NCI-H446 treated with DMSO at 0.1 percent for 48 hours (cell line): ENCODE data around the gene TMX4.
"Not testable (repeated sequence)": the region's sequence is repeated elsewhere in the genome, so short reads cannot be mapped to it uniquely, and the experiment has no call there.

ENCODE experiments used
- DNase-seq: peaks from one replicate; lab custom pipeline; 2025; lab: John Stamatoyannopoulos, UW

Gene TMX4, protein sequence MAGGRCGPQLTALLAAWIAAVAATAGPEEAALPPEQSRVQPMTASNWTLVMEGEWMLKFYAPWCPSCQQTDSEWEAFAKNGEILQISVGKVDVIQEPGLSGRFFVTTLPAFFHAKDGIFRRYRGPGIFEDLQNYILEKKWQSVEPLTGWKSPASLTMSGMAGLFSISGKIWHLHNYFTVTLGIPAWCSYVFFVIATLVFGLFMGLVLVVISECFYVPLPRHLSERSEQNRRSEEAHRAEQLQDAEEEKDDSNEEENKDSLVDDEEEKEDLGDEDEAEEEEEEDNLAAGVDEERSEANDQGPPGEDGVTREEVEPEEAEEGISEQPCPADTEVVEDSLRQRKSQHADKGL

DNA sequence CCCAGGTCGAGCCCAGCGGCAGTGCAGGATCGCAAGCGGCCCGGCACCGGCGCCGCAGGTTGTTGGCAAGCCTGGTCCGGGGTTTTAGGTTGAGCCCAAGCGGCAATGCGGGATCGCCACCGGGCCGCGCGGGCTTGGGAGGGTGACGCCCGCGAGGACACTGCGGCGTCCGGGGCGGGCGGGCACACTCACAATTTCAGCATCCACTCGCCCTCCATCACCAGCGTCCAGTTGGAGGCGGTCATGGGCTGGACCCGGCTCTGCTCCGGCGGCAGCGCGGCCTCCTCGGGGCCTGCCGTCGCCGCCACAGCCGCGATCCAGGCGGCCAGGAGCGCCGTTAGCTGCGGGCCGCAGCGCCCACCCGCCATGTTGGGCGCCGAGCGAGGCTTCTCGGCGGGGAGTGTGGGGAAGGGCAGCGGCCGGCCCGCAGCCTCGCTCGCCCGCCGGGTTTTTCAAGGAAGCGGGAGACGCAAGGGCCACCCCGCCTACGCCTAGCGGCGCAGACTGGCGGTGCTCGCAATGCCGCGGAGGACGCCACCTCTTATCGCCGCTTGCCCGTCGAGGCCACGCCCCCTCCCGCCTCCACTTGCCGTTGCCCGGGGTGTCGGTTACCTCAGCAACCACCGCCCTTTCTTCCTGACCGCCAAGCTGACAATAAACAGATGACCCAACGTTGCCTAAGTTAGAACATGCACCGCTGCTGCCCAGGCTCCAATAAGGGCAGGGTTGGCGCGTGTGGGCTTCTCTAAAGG lies at the start of gene TMX4:
TMX4 (minus strand) TSS at position 516 of the 752 bp plus-strand sequence; CDS start at position 368, 148 bp downstream.
- DNase-seq, result peak; percentile 92

DNA sequence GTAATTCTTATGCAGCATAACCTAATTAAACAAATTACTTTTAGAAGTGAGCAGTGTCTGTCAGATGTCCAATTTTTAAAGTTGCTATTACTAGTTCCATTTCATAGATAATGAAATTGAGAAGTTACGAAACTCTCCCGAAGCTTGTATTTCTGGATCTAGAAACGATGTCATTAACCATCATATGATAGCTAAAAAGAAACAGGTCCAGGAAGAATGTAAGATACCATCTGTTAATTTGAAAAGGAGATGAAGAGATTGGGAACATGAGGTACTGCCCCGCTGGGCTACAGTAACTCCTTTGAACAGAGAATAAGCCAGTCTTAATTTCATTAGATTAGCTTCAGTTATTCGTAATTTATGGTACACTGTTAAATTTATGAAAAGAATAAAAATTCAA lies 47.5 kb upstream of the TMX4 start:
- no peak for DNase-seq

DNA sequence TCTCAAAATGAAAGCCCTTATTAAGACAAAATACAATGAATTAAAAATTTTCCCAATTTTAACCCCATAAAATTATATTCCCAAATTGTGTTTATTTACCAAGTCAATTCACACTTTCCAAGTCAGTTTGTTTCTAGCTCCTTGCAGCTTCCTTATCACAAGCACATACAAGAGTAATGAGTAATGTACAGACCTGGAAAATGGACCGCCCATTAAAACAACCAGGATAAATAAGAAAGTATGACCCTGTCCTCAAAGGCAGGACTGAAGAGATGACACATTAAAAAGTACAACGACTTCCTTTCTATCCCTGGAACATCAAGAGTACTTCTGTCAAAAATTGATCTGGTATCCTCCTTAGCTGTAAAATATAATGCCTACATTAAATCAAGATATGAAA lies 47.1 kb upstream of the TMX4 start:
- DNase-seq, result no peak

DNA sequence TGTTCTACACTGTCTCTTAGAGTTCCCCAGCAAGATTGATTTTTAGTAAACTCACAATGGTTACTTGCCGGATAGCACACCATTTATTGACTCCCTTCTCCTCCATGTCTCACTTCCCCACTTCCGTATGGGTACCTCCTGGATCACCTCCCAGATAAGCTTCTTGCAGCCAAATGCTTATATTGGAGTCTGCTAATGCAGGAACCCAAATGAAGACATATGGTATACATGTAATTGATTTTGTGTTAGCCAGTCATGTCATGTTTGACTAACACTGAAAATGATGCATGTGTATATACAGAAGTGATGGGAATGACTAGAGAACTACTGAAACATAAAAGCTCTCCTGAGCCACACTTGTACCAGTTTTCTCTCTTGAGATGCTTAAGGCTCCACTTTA lies 46.1 kb upstream of the TMX4 start:
- peak; percentile 29 for DNase-seq

DNA sequence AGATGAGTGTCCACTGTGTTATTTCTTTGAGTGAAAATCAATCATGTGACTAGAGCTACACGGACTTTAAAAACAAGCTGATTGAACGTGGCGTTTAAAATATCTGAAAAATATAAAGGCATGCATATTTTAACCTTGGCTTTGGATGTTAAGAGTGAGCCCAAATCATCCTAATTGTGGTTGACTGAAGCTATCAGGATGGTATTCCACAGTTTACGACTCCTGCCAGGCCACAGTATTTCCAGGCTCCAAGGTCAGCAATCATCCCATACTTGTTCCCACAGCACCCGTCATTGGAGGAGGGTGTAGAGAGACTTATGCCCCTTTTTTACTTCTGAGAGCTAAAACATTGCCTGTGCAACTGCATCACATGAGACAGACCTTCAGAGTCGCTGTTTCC lies 43.2 kb upstream of the TMX4 start:
- DNase-seq, result no peak

DNA sequence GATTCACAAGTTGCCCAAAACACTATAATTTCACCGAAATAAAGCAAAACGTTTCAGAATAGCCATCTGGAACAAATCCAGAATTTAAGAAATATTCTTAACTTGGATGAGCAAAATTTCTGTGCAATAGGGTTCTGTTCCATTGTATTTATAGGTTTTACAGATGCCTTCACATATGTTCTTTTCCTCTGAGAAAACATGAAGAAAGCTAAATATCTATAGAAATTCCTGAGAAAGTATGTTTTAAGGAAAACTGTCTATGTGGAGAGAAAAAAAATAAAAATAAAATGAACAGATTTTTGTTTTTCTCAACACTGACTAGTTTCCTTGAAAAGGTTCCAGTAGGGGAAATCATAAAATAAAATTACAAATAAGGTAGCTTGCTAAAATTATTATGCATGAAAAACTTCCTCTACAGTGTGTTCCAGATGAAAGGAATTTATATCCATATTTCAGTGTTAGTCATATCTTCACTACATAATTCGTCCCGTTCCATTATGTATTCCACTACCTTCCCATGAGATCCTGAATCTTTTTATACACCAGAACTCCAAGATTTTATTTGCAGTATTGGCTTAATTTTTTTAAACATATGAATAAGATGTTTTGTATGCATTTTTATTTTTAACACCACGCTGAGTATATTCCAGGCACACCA lies 42.4 kb upstream of the TMX4 start:
- no peak for DNase-seq

DNA sequence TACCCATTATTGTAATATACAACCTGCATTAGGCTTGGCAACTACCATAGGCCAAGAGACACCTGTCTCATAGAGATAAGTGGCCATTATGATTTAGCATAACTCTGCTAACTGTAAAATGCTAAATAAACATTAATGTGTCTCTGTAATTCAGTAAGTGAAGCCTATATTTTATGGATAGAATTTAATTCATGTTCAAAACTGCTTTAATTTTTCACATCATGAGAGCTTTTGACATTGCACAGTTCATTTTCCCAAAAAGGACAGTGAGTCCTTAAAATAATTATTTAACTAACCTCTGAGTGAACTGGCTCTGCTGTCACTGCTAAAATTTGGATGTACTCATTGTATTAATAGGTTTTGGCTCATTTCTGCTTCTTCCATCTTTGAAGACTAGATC lies 41.4 kb upstream of the TMX4 start:
- no peak for DNase-seq

DNA sequence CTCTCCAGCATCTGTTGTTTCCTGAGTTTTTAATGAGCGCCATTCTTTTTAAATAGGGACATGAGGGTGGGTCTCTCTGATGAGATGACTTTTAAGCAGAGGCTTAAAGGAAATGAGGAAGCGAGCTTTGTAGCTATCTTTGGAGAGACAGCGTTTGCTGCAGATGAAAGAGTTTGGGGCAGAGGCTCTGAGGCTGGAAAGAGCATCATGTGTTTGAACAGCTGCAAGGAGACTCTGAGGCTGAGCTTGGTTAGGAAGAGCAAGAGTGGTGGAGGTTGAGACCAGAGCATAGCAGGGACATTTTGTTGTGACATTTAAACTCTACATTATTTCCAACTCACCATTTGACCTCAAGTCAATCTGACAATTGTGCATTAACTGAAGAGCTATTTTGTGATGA lies 38.3 kb upstream of the TMX4 start:
- DNase-seq, result no peak

DNA sequence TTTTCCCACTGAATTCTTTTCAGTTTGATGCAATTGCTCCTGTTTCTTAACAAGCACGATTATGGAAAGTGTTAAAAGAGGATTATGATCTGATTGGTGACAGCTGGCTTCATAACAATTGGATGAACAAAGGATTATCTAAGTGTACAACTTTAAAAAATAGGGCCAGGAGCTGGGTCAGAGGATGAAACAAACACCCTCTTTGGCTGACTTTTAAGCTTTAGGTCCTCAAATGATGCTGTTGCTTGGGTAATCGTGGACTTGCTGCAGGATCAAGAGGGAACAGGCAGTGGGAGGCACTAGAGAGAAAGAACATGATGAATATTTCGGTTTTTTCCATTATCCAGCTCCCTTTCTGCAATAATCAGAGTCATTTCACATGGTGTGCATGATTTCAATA lies 35.5 kb upstream of the TMX4 start:
- no peak for DNase-seq

DNA sequence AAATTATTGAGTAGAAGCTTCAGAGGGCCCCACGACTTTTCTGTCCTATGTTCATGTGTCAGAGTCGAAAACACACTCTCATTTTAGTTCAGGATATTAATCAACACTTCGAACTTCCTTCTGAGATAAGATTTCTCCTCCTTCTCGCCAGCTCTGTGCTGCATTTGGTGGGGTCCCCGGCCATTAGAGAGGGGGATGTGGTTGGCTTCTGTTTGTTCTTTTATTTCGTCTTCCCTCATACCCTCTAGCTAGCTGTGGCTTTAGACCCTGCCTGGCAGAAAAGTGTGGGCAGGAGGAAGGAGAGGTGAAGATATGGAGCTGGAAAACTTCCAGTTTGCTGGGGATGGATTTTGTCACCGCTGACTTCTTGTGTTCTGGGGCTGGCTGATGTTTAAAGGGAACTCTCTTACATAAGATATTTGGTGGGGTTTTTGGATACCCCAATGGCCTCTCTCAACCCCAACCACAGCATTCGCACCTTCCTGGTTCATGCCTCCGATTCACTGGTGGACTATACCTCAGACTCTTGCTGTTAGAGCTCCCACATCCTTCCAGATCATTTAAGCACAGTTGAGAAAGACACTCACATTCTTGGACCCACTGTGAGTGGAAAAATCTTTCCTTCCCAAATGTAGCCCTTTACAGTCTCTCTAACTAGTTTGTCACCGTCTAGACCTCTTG lies 30.7 kb upstream of the TMX4 start:
- no peak for DNase-seq

DNA sequence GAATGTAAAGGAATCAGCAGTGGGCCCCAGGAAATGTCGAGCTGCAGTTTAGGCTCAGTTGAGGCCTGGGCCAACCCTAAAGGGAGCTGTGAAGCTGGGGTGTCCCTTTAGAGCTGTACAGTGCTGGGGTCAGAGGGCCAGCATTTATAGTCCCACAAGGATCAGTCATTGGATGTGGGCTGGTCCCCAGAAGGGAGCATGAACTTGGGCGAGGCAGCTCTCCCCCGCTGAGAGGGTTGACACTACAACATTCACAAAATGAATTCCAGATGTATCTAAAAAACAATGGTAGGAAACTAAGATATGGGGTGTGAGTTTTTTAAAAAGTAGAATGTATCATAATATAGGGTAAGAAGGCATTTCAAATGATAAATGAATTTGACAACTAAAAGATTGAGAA lies 29.7 kb upstream of the TMX4 start:
- no peak for DNase-seq

DNA sequence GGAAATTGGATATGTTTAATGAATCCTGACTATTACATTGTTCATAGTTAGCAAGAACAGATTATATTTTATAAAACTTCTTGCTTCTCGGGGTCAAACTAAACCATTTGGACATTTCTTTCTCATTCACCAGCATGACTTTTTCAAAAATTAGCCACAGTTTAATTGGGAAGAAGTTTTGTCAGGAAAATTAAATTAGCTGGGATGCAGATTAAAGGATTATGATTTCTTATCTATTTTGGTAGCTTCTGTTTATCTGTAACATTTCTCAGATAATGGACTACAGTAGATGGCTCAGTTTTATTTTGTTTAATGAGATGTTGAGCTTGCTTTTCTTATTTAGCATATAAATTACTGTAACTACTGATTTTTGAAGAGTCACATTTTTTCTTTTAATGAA lies 26.4 kb upstream of the TMX4 start:
- DNase-seq, result no peak

DNA sequence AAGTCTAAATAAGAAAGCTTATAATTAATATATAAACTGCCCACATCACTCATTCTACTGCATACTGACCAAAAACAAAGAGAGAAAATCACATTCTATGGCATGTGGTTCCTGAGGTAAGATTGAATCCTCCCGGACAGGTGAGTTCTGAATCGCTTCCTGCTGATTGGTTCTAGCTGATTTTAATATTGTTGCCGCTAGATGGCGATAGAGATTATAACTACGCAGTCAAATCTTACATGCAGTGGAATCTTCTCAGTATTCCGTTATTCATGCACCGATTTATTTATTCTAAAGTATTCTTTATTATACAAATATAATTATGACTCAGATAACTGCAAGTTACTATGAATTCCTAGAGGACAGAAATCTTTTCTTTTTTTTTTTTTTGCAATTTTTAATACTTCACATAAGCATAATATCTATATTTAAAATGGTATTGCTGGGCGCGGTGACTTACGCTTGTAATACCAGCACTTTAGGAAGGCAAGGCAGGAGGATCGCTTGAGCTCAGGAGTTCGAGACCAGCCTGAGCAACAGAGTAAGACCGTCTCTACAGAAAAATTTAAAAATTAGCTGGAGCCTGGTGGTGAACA lies 24.2 kb upstream of the TMX4 start:
- DNase-seq, result peak; percentile 26

DNA sequence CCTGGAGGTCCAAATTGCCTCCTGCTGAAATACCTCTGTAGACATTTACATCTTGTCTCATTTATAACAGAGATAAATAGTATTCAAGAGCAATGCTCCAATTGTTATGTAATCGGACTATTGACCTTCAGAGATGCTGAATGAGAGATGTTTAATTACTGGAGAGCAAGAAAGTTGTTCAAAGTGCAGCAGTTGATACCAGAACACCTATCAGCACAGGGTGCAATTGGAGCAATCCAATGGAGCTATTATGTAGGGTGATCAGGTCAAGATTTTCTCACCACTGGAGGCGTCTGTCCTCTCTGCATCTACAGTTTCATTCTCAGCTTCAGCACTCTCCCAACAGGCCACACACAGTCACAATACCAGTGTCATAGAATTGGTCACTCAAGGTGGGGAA lies 19.5 kb upstream of the TMX4 start:
- no peak for DNase-seq

DNA sequence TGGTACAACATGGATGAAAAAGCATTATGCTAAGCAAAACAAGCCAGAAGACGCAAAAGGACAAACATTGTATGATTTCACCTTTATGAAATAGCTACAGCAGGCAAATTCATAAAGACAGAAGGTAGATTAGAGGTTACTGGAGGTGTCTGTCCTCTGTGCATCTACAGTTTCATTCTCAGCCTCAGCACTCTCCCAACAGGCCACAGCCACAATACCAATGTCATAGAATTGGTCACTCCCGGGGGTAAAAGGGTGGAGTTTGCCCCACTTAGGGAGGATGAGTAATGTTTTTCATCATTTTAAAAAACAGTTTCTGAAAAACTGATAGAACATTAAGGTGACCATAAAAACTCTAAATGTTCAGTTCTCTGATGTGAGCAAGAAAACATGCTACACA lies 17.2 kb upstream of the TMX4 start:
- DNase-seq, result no peak

DNA sequence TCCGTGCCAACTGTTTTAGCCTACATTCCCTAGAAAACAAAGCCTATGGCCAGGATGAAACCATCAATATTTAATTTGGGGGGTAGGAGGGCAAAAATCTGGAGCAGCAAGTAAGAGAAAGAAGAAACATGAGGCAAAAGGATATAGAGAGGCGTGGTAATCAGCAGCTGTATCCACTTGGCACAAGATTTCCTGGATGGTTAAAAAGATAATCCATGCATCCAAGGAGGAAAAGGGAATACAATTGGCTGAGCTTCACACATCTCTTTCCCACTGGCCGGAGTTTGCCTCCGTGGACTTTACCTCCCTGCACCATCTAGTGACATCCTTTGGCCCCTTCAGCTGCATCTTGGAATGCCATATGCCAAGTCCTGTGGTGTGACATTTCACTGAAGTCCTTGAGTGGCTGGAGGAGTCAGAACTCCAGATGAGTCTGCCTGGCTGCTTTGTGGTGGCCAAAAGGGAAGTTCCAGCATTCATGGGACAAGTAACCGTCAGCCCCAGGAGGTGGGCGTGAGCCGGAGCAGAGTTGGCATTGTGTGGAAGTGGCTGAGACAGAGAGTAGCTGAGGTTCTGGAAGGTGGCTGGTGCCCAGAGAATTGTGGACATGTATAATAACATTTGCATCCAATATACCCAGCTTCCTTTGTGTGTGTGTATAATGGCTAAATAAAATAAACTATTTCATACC lies 13.7 kb upstream of the TMX4 start:
- DNase-seq, result no peak

DNA sequence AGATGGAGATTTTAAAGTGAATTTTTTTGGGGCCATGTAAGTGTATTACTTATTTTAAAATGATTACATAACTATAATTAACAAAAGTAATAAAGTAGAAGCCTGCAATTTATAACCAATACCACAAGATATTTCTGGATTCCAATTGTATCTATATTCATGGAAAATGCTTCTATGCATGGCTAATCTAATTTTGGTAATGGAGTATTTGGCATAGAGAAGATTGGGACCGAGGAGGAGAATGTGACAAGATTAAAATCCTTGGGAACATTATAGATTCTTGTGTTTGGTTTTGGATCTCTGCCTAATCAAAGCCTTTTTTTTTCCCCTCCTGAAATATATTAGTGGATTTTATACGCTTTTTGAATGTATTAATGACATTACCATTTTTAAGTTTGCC lies 12.9 kb upstream of the TMX4 start:
- no peak for DNase-seq

DNA sequence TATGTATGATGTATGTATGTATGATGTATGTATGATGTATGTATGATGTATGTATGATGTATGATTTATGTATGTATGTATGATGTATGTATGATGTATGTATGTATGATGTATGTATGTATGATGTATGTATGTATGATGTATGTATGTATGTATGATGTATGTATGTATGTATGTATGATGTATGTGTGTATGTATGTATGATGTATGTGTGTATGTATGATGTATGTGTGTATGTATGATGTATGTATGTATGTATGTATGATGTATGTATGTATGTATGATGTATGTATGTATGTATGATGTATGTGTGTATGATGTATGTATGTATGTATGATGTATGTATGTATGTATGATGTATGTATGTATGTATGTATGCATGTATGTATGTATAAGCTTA lies 12.0 kb upstream of the TMX4 start:
- DNase-seq, result not testable (repeated sequence)

DNA sequence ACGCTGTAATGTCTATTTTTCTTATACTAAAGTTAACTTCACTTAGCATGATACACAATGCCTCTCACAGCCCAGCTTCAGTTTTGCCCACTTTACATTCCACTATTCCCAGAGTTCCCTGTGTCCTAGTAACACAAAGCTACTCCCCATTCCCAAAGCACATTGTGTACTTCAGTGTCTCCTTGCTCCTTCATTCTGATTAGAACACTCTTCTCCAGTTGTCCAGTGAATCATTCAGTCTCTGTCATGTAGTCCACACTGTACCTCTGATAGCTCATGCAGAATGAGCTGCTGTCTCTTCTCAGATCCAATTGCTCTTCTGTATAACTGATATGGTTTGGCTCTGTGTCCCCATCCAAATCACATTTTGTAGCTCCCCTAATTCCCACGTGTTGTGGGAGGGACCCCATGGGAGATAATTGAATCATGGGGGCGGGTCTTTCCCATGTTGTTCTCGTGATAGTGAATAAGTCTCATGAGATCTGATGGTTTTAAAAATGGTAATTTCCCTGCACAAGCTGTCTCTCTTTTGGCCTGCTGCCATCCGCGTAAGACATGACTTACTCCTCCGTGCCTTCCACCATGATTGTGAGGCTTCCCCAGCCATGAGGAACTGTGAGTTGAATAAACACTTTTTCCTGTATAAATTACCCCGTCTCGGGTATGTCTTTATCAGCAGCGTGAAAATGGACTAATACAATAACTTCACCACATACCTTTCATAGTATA lies 2.1 kb upstream of the TMX4 start:
- DNase-seq, result no peak

DNA sequence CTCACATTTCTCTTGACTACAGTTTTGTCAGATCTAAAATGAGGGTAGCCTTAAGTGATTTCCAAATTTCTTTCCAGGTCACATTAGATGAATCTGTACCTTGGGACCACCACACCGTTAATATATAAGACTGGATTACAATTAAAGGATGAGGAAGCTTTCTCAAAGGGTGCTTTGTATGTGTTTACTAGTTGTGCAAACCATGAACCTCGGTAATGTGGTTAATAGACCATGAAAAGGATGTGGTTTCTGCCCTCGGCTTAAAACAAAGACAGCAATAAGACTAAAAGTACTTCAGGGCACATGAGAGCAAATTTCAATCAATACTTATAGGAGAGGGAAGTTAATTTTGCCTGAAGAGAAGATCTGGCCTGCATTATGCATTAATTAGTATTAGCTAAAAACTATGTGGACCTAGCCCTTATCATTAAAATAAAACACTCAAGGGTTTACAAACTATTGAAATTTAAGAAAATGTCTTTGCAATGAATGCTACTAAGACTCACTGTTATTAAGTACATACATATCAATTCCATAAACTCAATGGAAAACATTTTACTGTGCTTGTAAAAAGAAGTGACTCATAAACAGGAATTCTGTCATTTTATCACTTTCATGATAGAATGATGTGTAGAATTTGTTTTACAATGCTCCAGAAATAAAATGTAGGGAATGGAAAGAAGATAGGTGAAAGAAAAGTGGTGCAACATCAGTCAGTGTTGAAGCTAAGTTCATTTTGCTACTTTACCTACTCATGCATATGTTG lies 936 bp upstream of the TMX4 start:
- no peak for DNase-seq
